Measurements from ENCODE around the gene DEPDC1. TPM values are rescaled to one million over a fixed set of nuclear protein-coding genes. Genes with fewer than 3 reads are reported as not detected.
"Not testable (repeated sequence)": the region's sequence is repeated elsewhere in the genome, so short reads cannot be mapped to it uniquely, and the experiment has no call there.

The DEPDC1 gene
- total and polyA plus RNA-seq, 7 donors, result 0.01 to 0.26 (median 0.08) TPM; not detected in 1

GRCh38 chr1:68481041-68481440, 15.8 kb downstream of the DEPDC1 start:
- TF ChIP-seq, protein P1, sequence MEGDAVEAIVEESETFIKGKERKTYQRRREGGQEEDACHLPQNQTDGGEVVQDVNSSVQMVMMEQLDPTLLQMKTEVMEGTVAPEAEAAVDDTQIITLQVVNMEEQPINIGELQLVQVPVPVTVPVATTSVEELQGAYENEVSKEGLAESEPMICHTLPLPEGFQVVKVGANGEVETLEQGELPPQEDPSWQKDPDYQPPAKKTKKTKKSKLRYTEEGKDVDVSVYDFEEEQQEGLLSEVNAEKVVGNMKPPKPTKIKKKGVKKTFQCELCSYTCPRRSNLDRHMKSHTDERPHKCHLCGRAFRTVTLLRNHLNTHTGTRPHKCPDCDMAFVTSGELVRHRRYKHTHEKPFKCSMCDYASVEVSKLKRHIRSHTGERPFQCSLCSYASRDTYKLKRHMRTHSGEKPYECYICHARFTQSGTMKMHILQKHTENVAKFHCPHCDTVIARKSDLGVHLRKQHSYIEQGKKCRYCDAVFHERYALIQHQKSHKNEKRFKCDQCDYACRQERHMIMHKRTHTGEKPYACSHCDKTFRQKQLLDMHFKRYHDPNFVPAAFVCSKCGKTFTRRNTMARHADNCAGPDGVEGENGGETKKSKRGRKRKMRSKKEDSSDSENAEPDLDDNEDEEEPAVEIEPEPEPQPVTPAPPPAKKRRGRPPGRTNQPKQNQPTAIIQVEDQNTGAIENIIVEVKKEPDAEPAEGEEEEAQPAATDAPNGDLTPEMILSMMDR (IDR thresholded peaks at IDR 0.05), result no peak
- no peak overlapping the region for H3K4me3 ChIP-seq
- H3K4me1 ChIP-seq, result no peaks in the 10 kb centered on the region
- no peaks in the 10 kb centered on the region for H3K36me3 ChIP-seq (ENCODE audit: insufficient read depth in 1 of 2, low read depth in 1 of 2)
- H3K9me3 ChIP-seq, result no peaks in the 10 kb centered on the region
- no peaks in the 10 kb centered on the region for H3K27me3 ChIP-seq (ENCODE audit: insufficient read depth in 3 of 3, low read length in 2 of 3)
- ATAC-seq, result no peak
- WGBS, 3 donors, result 95 to 96% (median 96%) methylated on average over 3 of the region's 3 CpGs
- DNase-seq, result no peak
- no peak overlapping the region for H3K27ac ChIP-seq
- intact Hi-C loops (cut with DNase I), result no loop called here

- no peak for DNase-seq
- no peak overlapping the region for H3K27ac ChIP-seq
- no peaks in the 10 kb centered on the region for H3K4me1 ChIP-seq
- no peak for ATAC-seq
- H3K36me3 ChIP-seq (ENCODE audit: insufficient read depth in 1 of 2, low read depth in 1 of 2), result no peaks in the 10 kb centered on the region
- WGBS, 3 donors, result 94 to 100% (median 100%) methylated on average over 2 of the region's 2 CpGs
- TF ChIP-seq, protein P1 (IDR thresholded peaks at IDR 0.05), result no peak
- no peaks in the 10 kb centered on the region for H3K9me3 ChIP-seq
- no peaks in the 10 kb centered on the region for H3K27me3 ChIP-seq (ENCODE audit: insufficient read depth in 3 of 3, low read length in 2 of 3)
- H3K4me3 ChIP-seq, result no peak overlapping the region
- intact Hi-C loops (cut with DNase I), result no loop called here
Measured at GRCh38 chr1:68479501-68479900, 17.4 kb downstream of the DEPDC1 start.

- intact Hi-C loops (cut with DNase I), result no loop called here
- ATAC-seq (no peak), DNase-seq (no peak)
- H3K9me3 ChIP-seq, result no peaks in the 10 kb centered on the region
- no peaks in the 10 kb centered on the region for H3K27me3 ChIP-seq (ENCODE audit: insufficient read depth in 3 of 3, low read length in 2 of 3)
- 93 to 95% (median 93%) methylated on average over 2 of the region's 2 CpGs for WGBS, 3 donors
- no peaks in the 10 kb centered on the region for H3K36me3 ChIP-seq (ENCODE audit: insufficient read depth in 1 of 2, low read depth in 1 of 2)
- TF ChIP-seq, protein P1 (IDR thresholded peaks at IDR 0.05), result no peak
- H3K4me3 ChIP-seq, result no peak overlapping the region
- no peaks in the 10 kb centered on the region for H3K4me1 ChIP-seq
- no peak overlapping the region for H3K27ac ChIP-seq
Measured at GRCh38 chr1:68478662-68479061, 18.2 kb downstream of the DEPDC1 start.

DNA sequence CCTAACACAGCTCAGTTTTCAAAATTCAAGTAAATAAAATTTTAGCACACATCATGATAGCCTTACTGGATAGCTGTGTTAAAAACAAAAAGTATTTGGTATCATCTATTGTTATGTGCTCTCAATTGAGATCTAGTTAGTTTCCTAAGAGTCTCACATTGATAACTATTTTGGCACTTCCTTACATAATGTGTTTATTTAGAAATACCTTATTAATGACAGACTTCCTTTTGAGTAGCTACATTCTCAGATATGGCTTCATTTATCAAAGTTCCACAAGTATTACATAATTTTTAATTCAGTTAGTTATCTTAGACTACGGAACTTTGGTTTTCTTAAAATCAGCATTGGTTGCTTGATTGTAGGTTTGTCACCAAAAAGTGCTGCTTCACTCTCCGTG, 20.3 kb downstream of the DEPDC1 start:
- H3K27ac ChIP-seq; intact Hi-C loops (cut with DNase I); DNase-seq; H3K4me3 ChIP-seq; H3K36me3 ChIP-seq (ENCODE audit: insufficient read depth in 1 of 2, low read depth in 1 of 2); H3K9me3 ChIP-seq; H3K27me3 ChIP-seq (ENCODE audit: insufficient read depth in 3 of 3, low read length in 2 of 3); H3K4me1 ChIP-seq; ATAC-seq: not testable (repeated sequence)
- 87 to 88% (median 88%) methylated on average over 2 of the region's 2 CpGs for WGBS, 3 donors

DNA sequence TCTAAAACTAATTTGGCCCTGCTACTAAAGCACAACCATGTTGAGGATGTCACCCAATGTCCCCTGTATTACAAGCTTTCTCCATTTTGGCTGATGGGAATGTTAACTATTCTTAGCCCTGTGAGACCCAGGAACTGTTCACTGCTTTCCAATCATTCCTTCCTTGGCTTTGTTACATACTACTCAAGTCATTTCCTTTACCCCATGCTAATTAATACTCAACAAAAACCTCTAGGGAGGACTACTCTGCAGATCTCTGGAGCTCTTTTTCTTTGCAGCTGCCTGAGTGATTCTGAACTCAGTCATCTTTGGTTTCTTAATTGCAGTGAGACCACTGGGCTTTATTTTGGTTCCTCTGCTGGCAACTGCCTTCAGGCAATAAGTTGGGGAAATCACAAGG, 23.8 kb downstream of the DEPDC1 start:
- Histone ChIP-seq H3K4me3 (no peak overlapping the region), H3K36me3 (ENCODE audit: insufficient read depth in 1 of 2, low read depth in 1 of 2) (no peaks in the 10 kb centered on the region), H3K27me3 (ENCODE audit: insufficient read depth in 3 of 3, low read length in 2 of 3) (no peaks in the 10 kb centered on the region), H3K9me3 (no peaks in the 10 kb centered on the region), H3K27ac (no peak overlapping the region), H3K4me1 (no peaks in the 10 kb centered on the region)
- no peak for ATAC-seq
- DNase-seq, result no peak
- intact Hi-C loops (cut with DNase I), result loop anchor here in 1 of 2 donors (5.0 kb wide), 1 partner anchor 1264 kb away; no protein-coding TSS in a partner anchor
- TF ChIP-seq, protein P1 (IDR thresholded peaks at IDR 0.05), result no peak

Measured in psoas muscle (tissue), 8 donors.